H1 (cell line): Measurements from ENCODE around the gene SDF2L1. TPM values are rescaled to one million over a fixed set of nuclear protein-coding genes. Genes with fewer than 3 reads are reported as not detected.

Source experiments
- CTCF ChIA-PET: fragments of 300-600 bp; sonication (Branson Sonifier 250); formaldehyde crosslinking; loops from one replicate; lab custom pipeline; 2021; ENCODE audit not compliant: partially characterized antibody; lab: Charles Lee
- POLR2A ChIA-PET: fragments of 300-600 bp; sonication (Branson Sonifier 250); formaldehyde crosslinking; loops from one replicate; lab custom pipeline; 2021; ENCODE audit warnings: inconsistent platforms; ENCODE audit not compliant: partially characterized antibody; lab: Charles Lee
- DNase-seq, 2 experiments: peaks; one replicate each; pipeline versions ENCODE4 v3.0.0 to v3.0.0-alpha.2; 2010 to 2022; ENCODE audit warnings: low spot score in 2 of 2, low read depth in 1 of 2, mixed read lengths in 1 of 2
- FAIRE-seq: peaks from 2 replicates; lab custom pipeline; 2011; peaks lifted over from hg19 to GRCh38; lab: Jason Lieb, UNC
- H2AFZ ChIP-seq: 2 replicates; pipeline ENCODE4 v1.8.1; 2012; ENCODE audit warnings: low read length, inconsistent platforms
- H2AK5ac ChIP-seq: 2 replicates; pipeline ENCODE4 v1.6.1; 2013; ENCODE audit warnings: low read depth, low read length
- H2BK120ac ChIP-seq: replicated peaks from 2 replicates; pipeline ENCODE3; 2013; ENCODE audit warnings: low read depth, low read length, inconsistent platforms
- H2BK12ac ChIP-seq: 2 replicates; pipeline ENCODE4 v1.6.1; 2013; ENCODE audit warnings: low read depth, low read length
- H2BK15ac ChIP-seq: 2 replicates; pipeline ENCODE4 v1.6.1; 2013; ENCODE audit warnings: low read length
- H2BK20ac ChIP-seq: 2 replicates; pipeline ENCODE4 v1.6.1; 2013; ENCODE audit warnings: low read length
- H2BK5ac ChIP-seq: 2 replicates; pipeline ENCODE4 v1.6.1; 2013; ENCODE audit warnings: low read depth, low read length
- H3K14ac ChIP-seq: 2 replicates; pipeline ENCODE4 v1.6.1; 2013; ENCODE audit warnings: inconsistent platforms; ENCODE audit not compliant: insufficient read length
- H3K18ac ChIP-seq: 2 replicates; pipeline ENCODE4 v1.6.1; 2013; ENCODE audit warnings: low read length; ENCODE audit errors: extremely low read depth
- H3K23ac ChIP-seq: 2 replicates; pipeline ENCODE4 v1.6.1; 2013; ENCODE audit warnings: inconsistent platforms; ENCODE audit not compliant: insufficient read length
- H3K23me2 ChIP-seq: 2 replicates; pipeline ENCODE4 v1.6.1; 2013; ENCODE audit warnings: low read depth, low read length
- H3K27ac ChIP-seq: 2 replicates; pipeline ENCODE4 v1.6.1; 2011; ENCODE audit warnings: low read depth, low read length, inconsistent platforms
- H3K27me3 ChIP-seq, 4 experiments: replicated peaks in 1 of 4; 1 replicate in 1 of 4; 2 replicates in 3 of 4; pipeline versions ENCODE4 v1.6.1 to v1.8.1; 2011 to 2013; ENCODE audit warnings: low read length in 3 of 4, mild to moderate bottlenecking in 3 of 4, inconsistent platforms in 2 of 4, mixed read lengths in 2 of 4, moderate library complexity in 1 of 4; ENCODE audit not compliant: control insufficient read depth in 3 of 4, insufficient read depth in 3 of 4; ENCODE audit errors: extremely low read depth in 1 of 4
- H3K36me3 ChIP-seq, 4 experiments: 2 replicates each; pipeline versions ENCODE4 v1.6.1 to v1.8.1; 2011 to 2013; ENCODE audit warnings: mild to moderate bottlenecking in 4 of 4, low read length in 3 of 4, moderate library complexity in 2 of 4, control low read depth in 1 of 4, inconsistent platforms in 1 of 4; ENCODE audit not compliant: insufficient read depth in 4 of 4, control insufficient read depth in 2 of 4
- H3K4ac ChIP-seq: replicated peaks from 2 replicates; pipeline ENCODE3; 2013; ENCODE audit warnings: low read length, low read depth, mixed read lengths, inconsistent platforms; ENCODE audit not compliant: insufficient read length
- H3K4me1 ChIP-seq, 4 experiments: replicated peaks in 1 of 4; 1 replicate in 1 of 4; 2 replicates in 3 of 4; pipeline versions ENCODE4 v1.6.1 to v1.8.1; 2011 to 2013; ENCODE audit warnings: low read length in 3 of 4, inconsistent platforms in 2 of 4, mixed read lengths in 1 of 4; ENCODE audit not compliant: insufficient read depth in 4 of 4, control insufficient read depth in 3 of 4
- H3K4me2 ChIP-seq, 2 experiments: 2 replicates each; pipeline versions ENCODE4 v1.6.1 to v1.8.1; 2011 to 2013; ENCODE audit warnings: low read depth in 2 of 2, low read length in 2 of 2, control low read depth in 1 of 2, inconsistent platforms in 1 of 2, mild to moderate bottlenecking in 1 of 2; ENCODE audit not compliant: insufficient read depth in 1 of 2
- H3K4me3 ChIP-seq, 4 experiments: fragments of 200-600, 300-600 bp in 1 of 4; sonication (generic), shearing (Covaris generic), sonication (Bioruptor Twin) in 1 of 4; 2 replicates each; pipeline versions ENCODE4 v1.5.1 to v1.8.1; 2011 to 2016; ENCODE audit warnings: low read length in 4 of 4, low read depth in 3 of 4, control low read depth in 2 of 4, inconsistent platforms in 2 of 4, mild to moderate bottlenecking in 2 of 4, mixed read lengths in 1 of 4, moderate library complexity in 1 of 4; ENCODE audit not compliant: insufficient read depth in 2 of 4; ENCODE audit errors: extremely low read depth in 1 of 4
- H3K56ac ChIP-seq: replicated peaks from 2 replicates; pipeline ENCODE3; 2013; ENCODE audit warnings: low read depth, mild to moderate bottlenecking, mixed read lengths, low read length, inconsistent platforms; ENCODE audit not compliant: insufficient read length
- H3K79me1 ChIP-seq: 2 replicates; pipeline ENCODE4 v1.6.1; 2013; ENCODE audit warnings: low read depth, low read length, control low read depth
- H3K79me2 ChIP-seq, 2 experiments: 2 replicates each; pipeline versions ENCODE4 v1.6.1 to v1.8.1; 2012 to 2013; ENCODE audit warnings: low read length in 2 of 2, mild to moderate bottlenecking in 2 of 2, inconsistent platforms in 1 of 2; ENCODE audit not compliant: insufficient read depth in 2 of 2, control insufficient read depth in 1 of 2
- H3K9ac ChIP-seq, 4 experiments: replicated peaks in 1 of 4; 1 replicate in 1 of 4; 2 replicates in 3 of 4; pipeline versions ENCODE4 v1.6.1 to v1.8.1; 2011 to 2013; ENCODE audit warnings: low read depth in 3 of 4, low read length in 3 of 4, control low read depth in 2 of 4, mild to moderate bottlenecking in 2 of 4, moderate library complexity in 2 of 4, inconsistent platforms in 1 of 4; ENCODE audit errors: extremely low read depth in 1 of 4
- H3K9me3 ChIP-seq, 2 experiments: 2 replicates each; pipeline versions ENCODE4 v1.6.1 to v1.8.1; 2012 to 2013; ENCODE audit warnings: mild to moderate bottlenecking in 2 of 2, moderate library complexity in 2 of 2, control low read depth in 1 of 2, inconsistent platforms in 1 of 2, low read depth in 1 of 2, low read length in 1 of 2, mixed read lengths in 1 of 2; ENCODE audit not compliant: insufficient read depth in 2 of 2
- H4K20me1 ChIP-seq, 2 experiments: replicated peaks in 1 of 2; 2 replicates each; pipeline versions ENCODE3 to v1.8.1; 2011 to 2013; ENCODE audit warnings: inconsistent platforms in 2 of 2, low read length in 2 of 2, mild to moderate bottlenecking in 1 of 2; ENCODE audit not compliant: insufficient read depth in 2 of 2, control insufficient read depth in 1 of 2
- H4K5ac ChIP-seq: 2 replicates; pipeline ENCODE4 v1.6.1; 2013; ENCODE audit warnings: low read length, low read depth, mixed read lengths, inconsistent platforms; ENCODE audit not compliant: insufficient read length
- H4K8ac ChIP-seq: 2 replicates; pipeline ENCODE4 v1.8.0; 2013; ENCODE audit warnings: mild to moderate bottlenecking, moderate library complexity, low read length, inconsistent platforms; ENCODE audit not compliant: insufficient read depth; ENCODE audit errors: extremely low read depth
- H4K91ac ChIP-seq: replicated peaks from 2 replicates; pipeline ENCODE3; 2013; ENCODE audit warnings: low read length, mixed read lengths, inconsistent platforms; ENCODE audit not compliant: insufficient read length
- CHD1 ChIP-seq: IDR thresholded peaks from 2 replicates; pipeline ENCODE4 v1.6.1; 2012; ENCODE audit warnings: low read depth, low read length, improper control_type of control experiment
- CREB1 ChIP-seq: IDR thresholded peaks from 2 replicates; pipeline ENCODE4 v1.6.1; 2012; ENCODE audit warnings: inconsistent platforms
- EZH2 ChIP-seq: fragments of 200-600 bp; sonication (generic); IDR thresholded peaks from 2 replicates; pipeline ENCODE4 v1.7.1; 2012; ENCODE audit warnings: low read depth, mild to moderate bottlenecking, moderate library complexity, low read length, inconsistent platforms; ENCODE audit not compliant: severe bottlenecking
- POLR2A ChIP-seq, 2 experiments: IDR thresholded peaks; 1 replicate in 1 of 2; 2 replicates in 1 of 2; pipeline ENCODE4 v1.6.1; 2011; ENCODE audit warnings: low read depth in 2 of 2, low read length in 2 of 2, mild to moderate bottlenecking in 2 of 2; ENCODE audit errors: control extremely low read depth in 1 of 2
- RNF2 ChIP-seq: fragments of 200-900, 300-1000 bp; sonication (generic); IDR thresholded peaks from 2 replicates; pipeline ENCODE4 v1.7.1; 2016; ENCODE audit warnings: borderline replicate concordance, low read depth, mild to moderate bottlenecking, antibody characterized with exemption, low read length; ENCODE audit not compliant: poor library complexity, severe bottlenecking; ENCODE audit errors: missing control alignments
- RXRA ChIP-seq: IDR thresholded peaks from 2 replicates; pipeline ENCODE4 v1.6.1; 2011; ENCODE audit warnings: low read depth, mild to moderate bottlenecking, low read length, moderate library complexity; ENCODE audit not compliant: insufficient read depth
- SIRT6 ChIP-seq: IDR thresholded peaks from one replicate; pipeline ENCODE4 v1.7.1; 2012; ENCODE audit warnings: low read length, inconsistent platforms
- SP1 ChIP-seq: IDR thresholded peaks from 2 replicates; pipeline ENCODE4 v1.6.1; 2011; ENCODE audit warnings: low read depth, low read length
- SP2 ChIP-seq: IDR thresholded peaks from 2 replicates; pipeline ENCODE4 v1.6.1; 2012; ENCODE audit warnings: mild to moderate bottlenecking, low read length, inconsistent platforms
- SP4 ChIP-seq: IDR thresholded peaks from 2 replicates; pipeline ENCODE4 v1.6.1; 2012; ENCODE audit warnings: low read length, inconsistent platforms
- TAF7 ChIP-seq: optimal IDR thresholded peaks from 2 replicates; pipeline ENCODE3; 2011; ENCODE audit warnings: low read depth, mild to moderate bottlenecking, inconsistent platforms, low read length, moderate library complexity, borderline replicate concordance
- TEAD4 ChIP-seq: IDR thresholded peaks from 2 replicates; pipeline ENCODE4 v1.6.1; 2012; ENCODE audit warnings: low read depth, low read length, inconsistent platforms, mixed read lengths
- WGBS, 2 experiments: shearing (Covaris generic) in 1 of 2; methylation state at CpG; one replicate each; pipeline versions ENCODE4 v1.1.6 to v1.1.7; 2013 to 2015; ENCODE audit warnings: low lambda C conversion rate in 2 of 2, mixed read lengths in 2 of 2, inconsistent platforms in 1 of 2, low coverage in 1 of 2, missing lambda C conversion rate in 1 of 2; ENCODE audit not compliant: insufficient replicate concordance in 2 of 2, insufficient coverage in 1 of 2, insufficient read length in 1 of 2; ENCODE audit errors: extremely low coverage in 1 of 2, missing lambda C conversion rate in 1 of 2; 5-methylcytosine and 5-hydroxymethylcytosine counted together
- polyA plus RNA-seq, 7 experiments: library from polyadenylated mRNA; depleted of rRNA in 3 of 7; stranded (reverse) in 5 of 7; unstranded in 2 of 7; fragments of >200 nt in 5 of 7; fragments of 200-250 nt in 2 of 7; gene quantifications; 1 replicate in 5 of 7; 2 replicates in 1 of 7; 4 replicates in 1 of 7; pipeline versions ENCODE4 v1.2.1 to v1.2.3, GENCODE V29; 2011 to 2013; ENCODE audit warnings: missing spikeins in 2 of 7, mixed read lengths in 2 of 7
- total RNA-seq: library from RNA; stranded (reverse); fragmentation: NEBNext Ultra II Directional; extraction: Animal tissue kit (Norgen Biotek cat#: 25700); gene quantifications from 2 replicates; pipeline ENCODE4 v1.2.1, GENCODE V29; 2021
- TF ChIP-seq, protein P1 (sequence below): IDR thresholded peaks from 2 replicates; pipeline ENCODE4 v1.6.1; 2012; ENCODE audit warnings: inconsistent platforms

The SDF2L1 gene
- total and polyA plus RNA-seq, 2 of the 8 experiments (the other 6 are each of a cell fraction or from before 2014, with no cell fraction given) = 51.1 to 59.6 TPM

DNA sequence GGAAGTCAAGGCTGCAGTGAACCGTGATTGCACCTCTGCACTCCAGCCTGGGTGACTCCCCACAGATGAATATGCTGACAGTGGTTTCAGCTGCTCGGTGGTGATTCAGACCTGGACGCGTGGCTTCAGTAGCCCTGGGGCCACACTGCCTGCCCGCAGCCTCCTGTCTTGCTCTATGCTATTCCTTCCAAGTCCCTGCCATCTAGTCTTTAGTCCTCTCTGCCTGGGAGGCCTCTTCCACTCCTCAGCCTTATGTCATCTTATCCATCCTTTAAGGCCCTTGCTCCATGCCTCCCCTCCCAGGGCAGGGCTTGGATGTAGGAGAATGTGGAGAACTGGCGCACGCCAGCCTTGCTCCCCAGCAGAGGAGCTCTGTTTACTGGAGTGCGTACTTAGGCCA is 35.3 kb upstream of the SDF2L1 start:
- Histone ChIP-seq H2BK15ac (no peak overlapping the region), H3K27me3 (no peaks in the 10 kb centered on the region), H3K4me1 (no peaks in the 10 kb centered on the region), H3K4me3 (no peak overlapping the region), H2BK20ac (no peak overlapping the region), H2BK120ac (no peak overlapping the region), H3K23ac (no peak overlapping the region), H3K79me1 (peaks cover 17% of the 10 kb centered on the region), H4K8ac (no peak overlapping the region; the same call in 1 of the 2 replicates), H3K9me3 (no peaks in the 10 kb centered on the region), H3K79me2 (peaks cover 7 to 61% of the 10 kb centered on the region in 2 experiments), H4K91ac (no peak overlapping the region), H3K56ac (no peak overlapping the region), H3K14ac (no peak overlapping the region), H2AFZ (no peak overlapping the region), H3K4ac (no peak overlapping the region), H3K36me3 (peaks cover 5 to 13% (median 8%) of the 10 kb centered on the region in 4 experiments; a peak in 7 of 8 replicates), H4K5ac (no peak overlapping the region), H4K20me1 (peaks cover 27 to 31% of the 10 kb centered on the region in 2 experiments), H3K18ac (no peak overlapping the region), H2AK5ac (no peak overlapping the region), H3K27ac (no peak overlapping the region), H3K9ac (no peak overlapping the region), H3K23me2 (no peaks in the 10 kb centered on the region; the same call in 1 of the 2 replicates), H3K4me2 (no peak overlapping the region), H2BK5ac (no peak overlapping the region), H2BK12ac (no peak overlapping the region)
- FAIRE-seq = no peak
- TF ChIP-seq POLR2A (IDR thresholded peaks at IDR 0.05; ENCODE audit: control extremely low read depth in 1 of 2, low read depth in 2 of 2, low read length in 2 of 2) (no peak), TAF7 (no peak), SP4 (no peak), EZH2 (no peak), CHD1 (no peak), RNF2 (no peak), SP1 (no peak), TEAD4 (no peak), RXRA (no peak), SIRT6 (no peak), SP2 (no peak), CREB1 (no peak)
- TF ChIP-seq, protein P1, sequence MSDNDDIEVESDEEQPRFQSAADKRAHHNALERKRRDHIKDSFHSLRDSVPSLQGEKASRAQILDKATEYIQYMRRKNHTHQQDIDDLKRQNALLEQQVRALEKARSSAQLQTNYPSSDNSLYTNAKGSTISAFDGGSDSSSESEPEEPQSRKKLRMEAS = no peak
- no peak for DNase-seq
- CTCF ChIA-PET = interaction anchor here (1.6 to 6.6 kb wide), 6 partner anchors 12 to 40 kb away, joined by 11 to 35 read pairs (median 14); partner anchors contain the start of genes SDF2L1 and YDJC
- 96% methylated on average over 8 of the region's 8 CpGs; no CpG with 5 or more reads in 1 of the 2 experiments for WGBS, 2 experiments
- POLR2A ChIA-PET = interaction anchor here (1.0 to 1.6 kb wide), 4 partner anchors 26 to 46 kb away, joined by 3 to 4 read pairs (median 4); no protein-coding TSS in a partner anchor
